GM12801 (cell line): Measurements from ENCODE around the gene LYVE1.

Source experiments
- CTCF ChIP-seq: IDR thresholded peaks from one replicate; pipeline ENCODE4 v1.5.1; 2011; ENCODE audit warnings: control low read depth; ENCODE audit not compliant: insufficient read length; ENCODE audit errors: extremely low read depth

The LYVE1 gene

DNA sequence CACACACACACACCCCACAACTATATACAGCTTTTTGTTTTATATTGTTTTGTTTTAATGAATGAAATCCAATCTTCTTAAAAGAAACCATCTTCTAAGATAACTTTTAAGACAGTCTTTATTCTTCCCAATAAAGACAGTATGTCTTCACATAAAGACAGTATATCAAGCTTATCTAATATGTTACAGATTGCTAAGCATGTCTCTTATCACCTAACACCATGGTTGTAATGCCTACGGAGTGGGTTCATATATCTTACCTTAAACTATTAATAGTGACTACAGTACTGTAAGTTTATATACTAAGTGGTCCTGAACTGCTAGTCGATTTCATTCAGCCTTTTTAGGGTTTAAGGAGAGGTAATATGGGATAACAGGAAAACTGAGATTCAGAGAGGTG is 35.9 kb downstream of the LYVE1 start:
- no peak for TF ChIP-seq CTCF

DNA sequence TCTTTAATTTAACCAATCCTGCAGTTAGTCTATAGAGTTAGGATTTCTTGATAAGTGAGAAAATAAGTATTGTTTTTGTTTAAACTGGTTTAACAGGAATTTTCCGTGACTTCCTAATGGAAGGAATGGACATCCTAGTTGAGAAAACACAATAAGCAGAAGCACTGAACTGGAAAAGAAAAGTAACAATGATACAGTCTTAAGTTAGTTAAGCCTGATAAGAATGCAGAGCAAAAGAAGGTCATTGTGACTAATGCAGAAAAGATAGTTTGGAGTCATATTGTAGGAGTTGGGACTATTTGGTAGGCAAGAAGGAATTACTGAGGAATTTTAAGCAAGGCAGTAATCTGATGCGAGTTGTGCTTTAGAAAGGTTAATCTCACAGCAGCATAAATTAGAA is 39.2 kb downstream of the LYVE1 start:
- TF ChIP-seq CTCF: no peak

DNA sequence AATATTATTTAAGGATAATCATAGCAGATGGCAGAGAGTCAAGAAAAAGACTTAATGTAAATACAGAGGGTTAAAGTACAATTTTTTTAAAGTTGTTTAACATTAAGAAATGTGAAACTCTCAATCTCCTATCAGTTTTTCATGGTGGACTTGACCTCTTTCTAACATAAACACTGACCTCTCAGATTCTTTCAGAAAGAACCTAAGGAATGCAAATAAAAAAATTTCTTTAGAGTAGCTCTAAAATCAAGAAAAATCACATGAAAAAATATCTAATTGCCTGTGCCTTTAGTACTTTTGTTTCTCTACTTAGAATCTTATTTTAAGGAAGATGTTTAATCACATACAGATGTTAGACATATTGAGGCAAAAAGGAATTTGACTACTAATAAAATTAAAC is 40.3 kb downstream of the LYVE1 start:
- TF ChIP-seq CTCF: no peak

DNA sequence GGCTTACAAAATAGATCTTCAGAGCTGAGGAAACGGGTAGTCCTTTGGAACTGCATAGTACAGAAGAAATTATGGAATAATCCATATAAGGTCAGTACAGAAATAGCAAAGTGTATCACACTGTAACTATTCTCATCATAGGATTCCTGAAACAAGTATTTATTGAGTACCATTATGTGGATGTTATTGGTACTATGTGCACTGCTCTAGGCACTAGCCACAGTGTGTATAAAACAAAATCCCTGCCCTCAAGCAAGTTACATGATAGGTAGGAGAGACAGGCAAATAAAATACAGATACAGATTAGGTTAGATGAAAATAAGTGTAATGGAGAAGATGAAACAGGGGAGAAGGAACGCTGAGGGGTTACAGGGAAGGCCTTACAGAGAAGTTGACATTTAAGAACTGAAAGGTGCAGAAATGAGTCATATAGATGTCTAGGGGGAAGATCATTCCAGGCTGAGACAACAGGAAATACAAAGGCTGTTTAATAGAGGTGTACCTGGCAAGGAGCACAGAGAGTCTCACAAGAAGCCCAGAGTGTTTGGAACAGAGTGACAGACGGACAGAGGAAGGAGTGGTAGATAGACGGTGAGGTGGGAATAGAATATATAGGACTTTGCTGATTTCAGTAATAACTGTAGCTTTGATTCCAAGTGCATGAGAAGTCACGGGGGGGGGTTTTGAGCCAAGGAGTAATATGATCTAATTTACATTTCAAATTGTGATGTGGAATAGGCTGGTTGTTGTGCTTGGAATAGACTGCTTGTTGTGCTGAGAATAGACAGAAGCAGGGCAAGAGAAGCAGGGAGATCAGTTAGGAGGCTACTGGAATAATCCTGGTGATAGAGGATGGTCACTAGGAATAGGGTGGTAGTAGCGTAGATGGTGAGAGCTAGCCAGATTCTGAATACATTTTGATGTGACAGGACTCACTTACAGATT is 41.2 kb downstream of the LYVE1 start:
- TF ChIP-seq CTCF: no peak

DNA sequence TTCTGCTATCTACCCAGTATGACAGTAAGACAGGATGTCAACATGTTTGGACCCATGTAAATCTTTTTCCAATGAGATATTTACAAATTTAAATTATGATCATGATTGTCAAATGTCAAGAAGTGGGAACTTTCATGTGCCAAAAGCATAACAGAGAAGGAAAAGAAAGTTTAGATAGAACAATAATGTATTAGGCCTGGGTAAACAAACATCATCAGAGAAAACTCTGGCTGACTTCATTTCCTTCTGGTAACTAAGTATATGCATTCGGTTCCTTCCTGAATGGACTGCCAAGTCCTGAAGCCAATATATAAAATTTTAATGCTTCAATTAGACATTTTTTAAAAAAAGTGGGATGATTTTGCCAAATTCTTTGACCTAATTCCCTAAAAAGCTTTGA is 44.0 kb downstream of the LYVE1 start:
- TF ChIP-seq CTCF: no peak

- no peak for TF ChIP-seq CTCF
These were observed 45.5 kb downstream of the LYVE1 start for GRCh38 chr11:10522921-10523320.

DNA sequence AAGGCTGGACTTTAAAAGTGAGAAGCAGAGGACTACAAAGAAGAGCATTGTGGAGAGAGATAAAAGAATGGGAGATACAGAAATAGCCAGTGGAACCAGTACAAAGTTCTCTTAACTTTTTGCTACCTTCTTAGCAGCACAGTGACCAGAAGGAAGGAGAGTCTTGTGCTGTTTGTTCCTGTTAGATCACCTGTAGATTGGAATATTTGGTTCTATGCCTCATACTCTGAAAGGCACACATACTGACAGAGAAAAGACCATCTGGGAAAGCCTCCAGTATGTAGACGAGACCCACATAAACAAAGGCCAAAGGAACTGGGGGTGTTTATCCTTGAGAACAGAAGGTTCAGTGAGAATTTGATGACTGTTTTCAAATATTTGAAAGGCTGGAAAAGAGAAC is 46.2 kb downstream of the LYVE1 start:
- TF ChIP-seq CTCF: no peak
